Stimulated activated naive CD4-positive, alpha-beta T cell treated with Interleukin-2 at 50 U/mL for 16 hours (primary cell): ENCODE data around the gene HOGA1.
"Not testable (repeated sequence)": the region's sequence is repeated elsewhere in the genome, so short reads cannot be mapped to it uniquely, and the experiment has no call there.

Experiments
- DNase-seq: peaks from one replicate; lab custom pipeline; 2025; lab: John Stamatoyannopoulos, UW

HOGA1 gene

GRCh38 chr10:97555541-97555940 lies 28.6 kb upstream of the HOGA1 start:
- not testable (repeated sequence) for DNase-seq

- DNase-seq = not testable (repeated sequence)
Measured at GRCh38 chr10:97560731-97561381, 23.3 kb upstream of the HOGA1 start.

GRCh38 chr10:97561386-97562077 lies 22.7 kb upstream of the HOGA1 start:
- not testable (repeated sequence) for DNase-seq

GRCh38 chr10:97562329-97562728 lies 21.9 kb upstream of the HOGA1 start:
- not testable (repeated sequence) for DNase-seq

- no peak for DNase-seq
Measured at GRCh38 chr10:97563337-97563736, 20.9 kb upstream of the HOGA1 start.

GRCh38 chr10:97564776-97565175 lies 19.4 kb upstream of the HOGA1 start:
- DNase-seq = no peak

- DNase-seq = no peak
Measured at GRCh38 chr10:97566336-97566996, 17.7 kb upstream of the HOGA1 start.

- DNase-seq = no peak
Measured at GRCh38 chr10:97567891-97568290, 16.3 kb upstream of the HOGA1 start.

GRCh38 chr10:97570146-97570788 lies 13.9 kb upstream of the HOGA1 start:
- no peak for DNase-seq

GRCh38 chr10:97570789-97571471 lies 13.3 kb upstream of the HOGA1 start:
- no peak for DNase-seq

GRCh38 chr10:97571622-97572021 lies 12.6 kb upstream of the HOGA1 start:
- DNase-seq = no peak

GRCh38 chr10:97572214-97572989 lies 11.8 kb upstream of the HOGA1 start, which contains the start of gene ANKRD2:
Gene ANKRD2, plus strand, starts transcription at chr10:97572779. Its CDS starts 10 bp downstream, at chr10:97572789.
- DNase-seq = no peak

GRCh38 chr10:97573021-97573420 lies 11.2 kb upstream of the HOGA1 start:
- DNase-seq = no peak

GRCh38 chr10:97573672-97574071 lies 10.5 kb upstream of the HOGA1 start:
- DNase-seq = no peak

GRCh38 chr10:97574374-97575126 lies 9.6 kb upstream of the HOGA1 start:
- no peak for DNase-seq

GRCh38 chr10:97575127-97575668 lies 9.0 kb upstream of the HOGA1 start:
- no peak for DNase-seq

- DNase-seq = not testable (repeated sequence)
Measured at GRCh38 chr10:97576487-97576886, 7.7 kb upstream of the HOGA1 start.

- DNase-seq = no peak
Measured at GRCh38 chr10:97577701-97578100, 6.5 kb upstream of the HOGA1 start.

GRCh38 chr10:97578171-97578844 lies 5.9 kb upstream of the HOGA1 start:
- no peak for DNase-seq
